Prostate gland (tissue), 2 donors: ENCODE data around the gene SIX3.

ENCODE experiments used
- CTCF ChIP-seq, 4 experiments: fragments of 200-600 bp in 2 of 4; fragments of 450-650 bp in 2 of 4; sonication (generic) in 2 of 4; IDR thresholded peaks; 1 replicate in 3 of 4; 2 replicates in 1 of 4; pipeline ENCODE4 v1.5.1; 2016 to 2019; ENCODE audit warnings: antibody characterized with exemption in 4 of 4, mild to moderate bottlenecking in 2 of 4, moderate library complexity in 2 of 4
- POLR2A ChIP-seq: fragments of 450-650 bp; IDR thresholded peaks from one replicate; pipeline ENCODE4 v1.6.1; 2016; ENCODE audit warnings: antibody characterized with exemption, mild to moderate bottlenecking

- no peak for TF ChIP-seq CTCF (IDR thresholded peaks at IDR 0.05)
- no peak for TF ChIP-seq POLR2A
Observed at GRCh38 chr2:44936275-44936674, 5.2 kb upstream of the SIX3 start.
